ENCODE data around the gene IER5L.

GRCh38 chr9:129185402-129185801 is 7.3 kb upstream of the IER5L start:
- TF ChIP-seq, protein P1, sequence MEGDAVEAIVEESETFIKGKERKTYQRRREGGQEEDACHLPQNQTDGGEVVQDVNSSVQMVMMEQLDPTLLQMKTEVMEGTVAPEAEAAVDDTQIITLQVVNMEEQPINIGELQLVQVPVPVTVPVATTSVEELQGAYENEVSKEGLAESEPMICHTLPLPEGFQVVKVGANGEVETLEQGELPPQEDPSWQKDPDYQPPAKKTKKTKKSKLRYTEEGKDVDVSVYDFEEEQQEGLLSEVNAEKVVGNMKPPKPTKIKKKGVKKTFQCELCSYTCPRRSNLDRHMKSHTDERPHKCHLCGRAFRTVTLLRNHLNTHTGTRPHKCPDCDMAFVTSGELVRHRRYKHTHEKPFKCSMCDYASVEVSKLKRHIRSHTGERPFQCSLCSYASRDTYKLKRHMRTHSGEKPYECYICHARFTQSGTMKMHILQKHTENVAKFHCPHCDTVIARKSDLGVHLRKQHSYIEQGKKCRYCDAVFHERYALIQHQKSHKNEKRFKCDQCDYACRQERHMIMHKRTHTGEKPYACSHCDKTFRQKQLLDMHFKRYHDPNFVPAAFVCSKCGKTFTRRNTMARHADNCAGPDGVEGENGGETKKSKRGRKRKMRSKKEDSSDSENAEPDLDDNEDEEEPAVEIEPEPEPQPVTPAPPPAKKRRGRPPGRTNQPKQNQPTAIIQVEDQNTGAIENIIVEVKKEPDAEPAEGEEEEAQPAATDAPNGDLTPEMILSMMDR (IDR thresholded peaks at IDR 0.05): no peak
- TF ChIP-seq ESRRA (CRISPR knock-in tag; IDR thresholded peaks at IDR 0.05; ENCODE audit: borderline replicate concordance): no peak
- no peak for TF ChIP-seq TEAD4 (CRISPR knock-in tag; IDR thresholded peaks at IDR 0.05)
- TF ChIP-seq, protein P2, sequence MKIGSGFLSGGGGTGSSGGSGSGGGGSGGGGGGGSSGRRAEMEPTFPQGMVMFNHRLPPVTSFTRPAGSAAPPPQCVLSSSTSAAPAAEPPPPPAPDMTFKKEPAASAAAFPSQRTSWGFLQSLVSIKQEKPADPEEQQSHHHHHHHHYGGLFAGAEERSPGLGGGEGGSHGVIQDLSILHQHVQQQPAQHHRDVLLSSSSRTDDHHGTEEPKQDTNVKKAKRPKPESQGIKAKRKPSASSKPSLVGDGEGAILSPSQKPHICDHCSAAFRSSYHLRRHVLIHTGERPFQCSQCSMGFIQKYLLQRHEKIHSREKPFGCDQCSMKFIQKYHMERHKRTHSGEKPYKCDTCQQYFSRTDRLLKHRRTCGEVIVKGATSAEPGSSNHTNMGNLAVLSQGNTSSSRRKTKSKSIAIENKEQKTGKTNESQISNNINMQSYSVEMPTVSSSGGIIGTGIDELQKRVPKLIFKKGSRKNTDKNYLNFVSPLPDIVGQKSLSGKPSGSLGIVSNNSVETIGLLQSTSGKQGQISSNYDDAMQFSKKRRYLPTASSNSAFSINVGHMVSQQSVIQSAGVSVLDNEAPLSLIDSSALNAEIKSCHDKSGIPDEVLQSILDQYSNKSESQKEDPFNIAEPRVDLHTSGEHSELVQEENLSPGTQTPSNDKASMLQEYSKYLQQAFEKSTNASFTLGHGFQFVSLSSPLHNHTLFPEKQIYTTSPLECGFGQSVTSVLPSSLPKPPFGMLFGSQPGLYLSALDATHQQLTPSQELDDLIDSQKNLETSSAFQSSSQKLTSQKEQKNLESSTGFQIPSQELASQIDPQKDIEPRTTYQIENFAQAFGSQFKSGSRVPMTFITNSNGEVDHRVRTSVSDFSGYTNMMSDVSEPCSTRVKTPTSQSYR (CRISPR knock-in tag; IDR thresholded peaks at IDR 0.05): no peak
- TF ChIP-seq, protein P3, sequence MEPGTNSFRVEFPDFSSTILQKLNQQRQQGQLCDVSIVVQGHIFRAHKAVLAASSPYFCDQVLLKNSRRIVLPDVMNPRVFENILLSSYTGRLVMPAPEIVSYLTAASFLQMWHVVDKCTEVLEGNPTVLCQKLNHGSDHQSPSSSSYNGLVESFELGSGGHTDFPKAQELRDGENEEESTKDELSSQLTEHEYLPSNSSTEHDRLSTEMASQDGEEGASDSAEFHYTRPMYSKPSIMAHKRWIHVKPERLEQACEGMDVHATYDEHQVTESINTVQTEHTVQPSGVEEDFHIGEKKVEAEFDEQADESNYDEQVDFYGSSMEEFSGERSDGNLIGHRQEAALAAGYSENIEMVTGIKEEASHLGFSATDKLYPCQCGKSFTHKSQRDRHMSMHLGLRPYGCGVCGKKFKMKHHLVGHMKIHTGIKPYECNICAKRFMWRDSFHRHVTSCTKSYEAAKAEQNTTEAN (CRISPR knock-in tag; IDR thresholded peaks at IDR 0.05): no peak
- no peak for TF ChIP-seq CBFB (CRISPR knock-in tag; IDR thresholded peaks at IDR 0.05; ENCODE audit: low read depth)
- TF ChIP-seq SOX15 (CRISPR knock-in tag; IDR thresholded peaks at IDR 0.05): no peak
- no peak for TF ChIP-seq ATF3 (CRISPR knock-in tag; conservative IDR thresholded peaks at IDR 0.05)
- TF ChIP-seq, protein P4, sequence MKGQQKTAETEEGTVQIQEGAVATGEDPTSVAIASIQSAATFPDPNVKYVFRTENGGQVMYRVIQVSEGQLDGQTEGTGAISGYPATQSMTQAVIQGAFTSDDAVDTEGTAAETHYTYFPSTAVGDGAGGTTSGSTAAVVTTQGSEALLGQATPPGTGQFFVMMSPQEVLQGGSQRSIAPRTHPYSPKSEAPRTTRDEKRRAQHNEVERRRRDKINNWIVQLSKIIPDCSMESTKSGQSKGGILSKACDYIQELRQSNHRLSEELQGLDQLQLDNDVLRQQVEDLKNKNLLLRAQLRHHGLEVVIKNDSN (CRISPR knock-in tag; IDR thresholded peaks at IDR 0.05): no peak
- TF ChIP-seq ATF2 (CRISPR knock-in tag; IDR thresholded peaks at IDR 0.05; ENCODE audit: borderline replicate concordance, low read depth): no peak
- TF ChIP-seq ZBTB21 (CRISPR knock-in tag; IDR thresholded peaks at IDR 0.05; ENCODE audit: borderline replicate concordance): no peak
- TF ChIP-seq ETV6 (CRISPR knock-in tag; IDR thresholded peaks at IDR 0.05): no peak
- TF ChIP-seq STAT6 (CRISPR knock-in tag; conservative IDR thresholded peaks at IDR 0.05; ENCODE audit: low read depth): no peak
- TF ChIP-seq, protein P5, sequence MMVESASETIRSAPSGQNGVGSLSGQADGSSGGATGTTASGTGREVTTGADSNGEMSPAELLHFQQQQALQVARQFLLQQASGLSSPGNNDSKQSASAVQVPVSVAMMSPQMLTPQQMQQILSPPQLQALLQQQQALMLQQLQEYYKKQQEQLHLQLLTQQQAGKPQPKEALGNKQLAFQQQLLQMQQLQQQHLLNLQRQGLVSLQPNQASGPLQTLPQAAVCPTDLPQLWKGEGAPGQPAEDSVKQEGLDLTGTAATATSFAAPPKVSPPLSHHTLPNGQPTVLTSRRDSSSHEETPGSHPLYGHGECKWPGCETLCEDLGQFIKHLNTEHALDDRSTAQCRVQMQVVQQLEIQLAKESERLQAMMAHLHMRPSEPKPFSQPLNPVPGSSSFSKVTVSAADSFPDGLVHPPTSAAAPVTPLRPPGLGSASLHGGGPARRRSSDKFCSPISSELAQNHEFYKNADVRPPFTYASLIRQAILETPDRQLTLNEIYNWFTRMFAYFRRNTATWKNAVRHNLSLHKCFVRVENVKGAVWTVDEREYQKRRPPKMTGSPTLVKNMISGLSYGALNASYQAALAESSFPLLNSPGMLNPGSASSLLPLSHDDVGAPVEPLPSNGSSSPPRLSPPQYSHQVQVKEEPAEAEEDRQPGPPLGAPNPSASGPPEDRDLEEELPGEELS (CRISPR knock-in tag; IDR thresholded peaks at IDR 0.05): no peak
